ENCODE results near the gene PSMG4.

DNA sequence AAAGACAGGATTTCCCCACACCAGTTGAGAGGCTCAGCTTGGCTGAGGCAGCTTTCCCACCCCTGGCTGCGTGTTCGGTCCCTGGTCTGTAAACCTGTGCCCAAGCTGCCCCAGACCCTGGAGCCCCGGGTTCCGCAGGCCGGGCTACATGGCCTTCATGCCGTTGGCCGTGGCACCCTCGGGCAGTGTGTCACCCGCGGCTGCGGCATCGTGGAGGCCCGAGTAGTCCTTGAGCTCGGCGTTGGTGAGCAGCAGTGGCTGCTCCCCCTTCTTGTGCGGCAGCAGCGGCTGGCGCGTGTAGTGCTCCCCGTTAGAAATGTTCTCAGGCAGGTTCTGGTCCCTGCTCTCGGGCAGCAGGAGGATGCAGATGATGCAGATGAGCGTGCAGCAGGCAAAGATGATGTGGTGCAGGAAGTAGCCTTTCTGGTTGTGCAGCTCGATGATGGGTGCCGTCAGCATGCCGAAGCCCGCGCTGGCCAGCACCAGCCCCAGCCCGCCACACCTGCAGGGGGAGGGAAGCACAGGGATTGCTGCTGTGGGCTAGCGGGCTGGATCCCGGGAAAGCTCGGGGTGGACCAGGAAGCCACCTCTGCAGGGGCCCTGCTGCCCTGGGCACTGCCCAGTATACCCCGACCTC, 14.3 kb downstream of the PSMG4 start:
- TF ChIP-seq EZH2 (optimal IDR thresholded peaks at IDR 0.05; ENCODE audit: low read depth, low read length), result no peak
- TF ChIP-seq, protein P1, sequence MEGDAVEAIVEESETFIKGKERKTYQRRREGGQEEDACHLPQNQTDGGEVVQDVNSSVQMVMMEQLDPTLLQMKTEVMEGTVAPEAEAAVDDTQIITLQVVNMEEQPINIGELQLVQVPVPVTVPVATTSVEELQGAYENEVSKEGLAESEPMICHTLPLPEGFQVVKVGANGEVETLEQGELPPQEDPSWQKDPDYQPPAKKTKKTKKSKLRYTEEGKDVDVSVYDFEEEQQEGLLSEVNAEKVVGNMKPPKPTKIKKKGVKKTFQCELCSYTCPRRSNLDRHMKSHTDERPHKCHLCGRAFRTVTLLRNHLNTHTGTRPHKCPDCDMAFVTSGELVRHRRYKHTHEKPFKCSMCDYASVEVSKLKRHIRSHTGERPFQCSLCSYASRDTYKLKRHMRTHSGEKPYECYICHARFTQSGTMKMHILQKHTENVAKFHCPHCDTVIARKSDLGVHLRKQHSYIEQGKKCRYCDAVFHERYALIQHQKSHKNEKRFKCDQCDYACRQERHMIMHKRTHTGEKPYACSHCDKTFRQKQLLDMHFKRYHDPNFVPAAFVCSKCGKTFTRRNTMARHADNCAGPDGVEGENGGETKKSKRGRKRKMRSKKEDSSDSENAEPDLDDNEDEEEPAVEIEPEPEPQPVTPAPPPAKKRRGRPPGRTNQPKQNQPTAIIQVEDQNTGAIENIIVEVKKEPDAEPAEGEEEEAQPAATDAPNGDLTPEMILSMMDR (IDR thresholded peaks at IDR 0.05; ENCODE audit: low read length), result no peak
- no peak for TF ChIP-seq EZH2phosphoT487 (IDR thresholded peaks at IDR 0.05; ENCODE audit: low read length)

Data from MM.1S (cell line).